Fibroblast of skin of right quadriceps (primary cell): ENCODE measurements around the gene ANKRD39.
A peak's percentile ranks its signal among the peaks of the same experiment; 100 is the strongest.

Source experiments
- DNase-seq: peaks from one replicate; pipeline ENCODE4 v3.0.0-alpha.2; 2013

The ANKRD39 gene

GRCh38 chr2:96887493-96888012 lies 29.7 kb upstream of the ANKRD39 start:
- no peak for DNase-seq

DNA sequence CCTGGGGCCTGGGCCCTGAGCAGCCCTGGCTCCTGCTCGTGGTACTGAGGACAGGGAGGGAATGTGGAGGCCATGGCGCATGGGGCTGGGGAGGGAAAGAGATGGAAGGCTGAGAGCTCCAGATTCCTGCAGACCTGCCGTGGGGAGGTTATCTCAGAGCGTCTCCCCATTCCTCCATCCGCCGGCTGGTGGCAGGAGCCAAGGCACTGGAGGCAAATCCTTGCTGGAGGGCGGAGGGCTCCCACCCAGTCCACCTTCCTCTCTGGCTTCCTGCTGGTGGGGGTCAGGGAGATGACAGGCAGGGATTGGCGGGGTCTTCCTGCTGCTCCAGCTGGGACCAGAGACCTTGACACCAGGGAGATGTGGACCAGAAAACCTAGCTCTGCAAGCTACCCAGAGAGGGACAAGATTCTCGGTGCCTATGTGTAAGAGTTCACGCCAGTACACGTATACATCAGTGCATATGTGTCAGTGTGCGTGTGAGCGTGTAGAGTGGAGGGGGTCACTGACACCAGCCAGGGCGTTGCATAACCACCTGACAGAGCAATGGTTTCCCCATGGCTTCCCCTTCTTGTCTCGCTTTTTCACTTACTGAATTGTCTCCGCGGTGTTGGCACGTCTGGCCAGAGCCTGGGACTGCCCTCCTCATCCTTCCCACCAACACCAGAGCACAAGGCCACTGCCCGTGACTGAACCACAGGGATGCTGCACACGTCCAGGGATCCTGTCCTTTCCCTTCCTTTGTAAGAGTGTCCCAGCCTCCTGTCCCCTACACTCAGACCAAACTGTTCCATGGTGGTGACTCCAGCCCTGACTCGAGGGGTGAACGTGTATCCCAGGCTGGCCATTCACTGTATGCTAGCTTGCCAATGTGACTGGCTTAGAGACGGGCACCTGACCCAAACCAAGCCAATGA lies 27.9 kb upstream of the ANKRD39 start:
- no peak for DNase-seq

DNA sequence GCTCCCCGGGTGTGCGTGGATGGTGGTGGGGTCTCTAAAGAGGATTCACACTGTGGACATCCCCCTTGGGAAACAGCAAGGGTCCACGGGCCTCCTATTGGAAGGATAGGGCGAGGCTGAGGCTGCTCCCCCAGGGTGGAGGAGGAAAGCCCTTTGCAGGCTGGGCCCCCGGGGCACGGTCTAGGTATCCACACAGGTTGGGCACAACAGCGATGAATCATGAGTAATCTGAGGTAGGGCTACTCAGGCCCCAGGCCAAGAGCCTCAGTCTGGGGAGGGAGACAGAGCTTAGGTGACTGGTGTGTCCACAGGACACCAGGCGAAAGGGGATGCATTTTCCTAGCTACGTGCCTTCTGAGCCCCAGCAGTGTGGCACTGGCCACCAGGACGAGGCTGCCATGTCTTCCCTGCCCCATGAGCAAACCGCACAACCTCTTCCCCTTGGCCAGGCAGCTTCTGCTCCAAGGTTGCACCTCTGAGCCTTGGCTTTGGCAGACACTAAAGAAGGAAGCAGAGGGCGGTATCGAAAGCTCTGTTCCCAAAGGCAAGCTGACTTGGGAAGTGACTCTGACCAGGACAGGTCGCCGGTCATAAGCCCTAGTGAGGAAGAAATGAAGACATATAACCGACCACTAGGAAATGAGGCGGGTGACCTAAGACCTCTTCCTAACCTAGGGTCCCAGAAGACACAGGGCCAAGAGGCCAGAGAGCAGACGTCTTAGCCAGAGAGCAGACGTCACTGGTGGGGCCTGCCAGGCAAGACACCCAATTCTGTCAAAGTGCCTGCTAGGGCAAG lies 26.7 kb upstream of the ANKRD39 start:
- no peak for DNase-seq

- no peak for DNase-seq
These were observed 25.5 kb upstream of the ANKRD39 start for GRCh38 chr2:96883306-96883705.

GRCh38 chr2:96882906-96883305 lies 25.1 kb upstream of the ANKRD39 start:
- no peak for DNase-seq

GRCh38 chr2:96882230-96882629 lies 24.4 kb upstream of the ANKRD39 start:
- no peak for DNase-seq

DNA sequence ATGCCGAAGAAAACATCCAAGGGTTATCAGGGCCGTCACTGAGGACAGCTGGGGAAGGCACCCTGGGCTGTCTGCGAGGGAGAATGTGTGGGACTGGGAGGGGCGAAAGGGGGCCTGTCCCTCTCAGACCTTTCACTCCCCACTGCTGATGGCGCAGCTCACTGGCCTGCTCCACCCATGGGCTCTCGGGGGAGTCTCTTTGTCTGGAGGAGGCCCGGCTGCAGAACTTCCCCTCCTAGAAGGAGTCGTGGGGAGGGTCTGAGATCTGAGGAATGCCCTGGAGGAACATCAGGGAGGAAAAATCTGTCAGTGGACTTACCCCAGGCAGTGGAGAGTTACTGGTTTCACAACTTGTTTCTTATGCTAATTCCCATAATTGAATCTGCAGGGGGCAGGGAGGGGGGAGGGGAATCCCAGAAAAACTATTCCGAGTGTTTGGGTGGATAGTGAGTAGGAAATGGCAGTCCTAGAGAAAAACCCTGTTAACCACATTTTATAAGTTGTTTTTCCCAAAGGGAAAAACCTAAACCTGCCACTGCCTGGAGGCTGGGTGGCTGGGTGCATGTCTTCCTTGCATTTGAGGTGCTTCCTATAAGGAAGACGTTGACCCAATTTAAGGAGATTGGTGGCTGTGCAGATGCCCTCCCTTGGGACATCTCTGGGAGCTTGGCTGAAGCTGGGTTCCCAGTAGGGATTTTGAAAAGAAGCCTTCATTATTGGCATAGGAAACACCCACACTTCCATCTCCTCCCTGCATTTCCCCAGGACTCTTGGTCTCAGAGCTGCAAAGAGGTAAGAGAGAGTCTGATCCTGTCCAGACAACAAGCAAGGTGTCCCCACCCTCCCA lies 23.8 kb upstream of the ANKRD39 start:
- no peak for DNase-seq

DNA sequence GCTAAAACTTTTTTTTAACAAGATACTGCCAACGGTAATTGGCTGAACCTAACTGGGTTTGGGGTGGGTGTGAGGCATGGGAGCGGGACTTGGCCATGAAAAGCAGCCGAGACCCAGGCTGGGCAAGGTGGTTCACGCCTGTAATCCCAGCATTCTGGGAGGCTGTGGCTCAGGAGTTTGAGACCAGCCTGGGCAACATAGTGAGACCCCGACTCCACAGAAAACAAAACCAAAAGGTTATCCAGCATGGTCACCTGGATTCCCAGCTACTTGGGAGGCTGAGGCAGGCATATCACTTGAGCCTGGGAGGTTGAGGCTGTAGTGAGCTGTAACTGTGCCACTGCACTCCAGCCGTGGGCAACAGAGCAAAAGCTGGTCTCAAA lies 23.1 kb upstream of the ANKRD39 start:
- DNase-seq = no peak

GRCh38 chr2:96879545-96880040 lies 21.8 kb upstream of the ANKRD39 start:
- no peak for DNase-seq

GRCh38 chr2:96878796-96879544 lies 21.2 kb upstream of the ANKRD39 start:
- DNase-seq = no peak

DNA sequence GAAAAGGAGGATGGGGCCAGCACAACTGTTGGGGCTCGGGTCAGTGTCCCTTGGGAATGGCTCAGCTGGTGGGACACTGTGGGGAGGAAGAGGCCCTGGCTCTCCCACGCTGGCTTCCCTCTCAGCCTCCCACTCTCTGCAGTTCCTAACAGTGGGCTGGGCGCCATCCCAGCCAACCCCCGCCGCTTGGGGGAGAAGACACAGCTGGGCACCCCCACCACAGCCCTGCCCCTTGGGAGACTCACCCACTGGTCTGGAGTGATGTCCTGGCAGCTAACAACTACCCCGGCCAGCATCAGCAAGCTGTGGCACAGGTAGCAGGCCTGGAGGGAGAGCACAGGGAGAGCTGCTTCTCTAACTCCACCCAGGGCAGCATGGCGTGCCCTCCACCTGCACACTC lies 20.4 kb upstream of the ANKRD39 start:
- DNase-seq = no peak

GRCh38 chr2:96877631-96878092 lies 19.8 kb upstream of the ANKRD39 start:
- DNase-seq = no peak

- DNase-seq = no peak
These were observed 19.2 kb upstream of the ANKRD39 start for GRCh38 chr2:96877042-96877451.

DNA sequence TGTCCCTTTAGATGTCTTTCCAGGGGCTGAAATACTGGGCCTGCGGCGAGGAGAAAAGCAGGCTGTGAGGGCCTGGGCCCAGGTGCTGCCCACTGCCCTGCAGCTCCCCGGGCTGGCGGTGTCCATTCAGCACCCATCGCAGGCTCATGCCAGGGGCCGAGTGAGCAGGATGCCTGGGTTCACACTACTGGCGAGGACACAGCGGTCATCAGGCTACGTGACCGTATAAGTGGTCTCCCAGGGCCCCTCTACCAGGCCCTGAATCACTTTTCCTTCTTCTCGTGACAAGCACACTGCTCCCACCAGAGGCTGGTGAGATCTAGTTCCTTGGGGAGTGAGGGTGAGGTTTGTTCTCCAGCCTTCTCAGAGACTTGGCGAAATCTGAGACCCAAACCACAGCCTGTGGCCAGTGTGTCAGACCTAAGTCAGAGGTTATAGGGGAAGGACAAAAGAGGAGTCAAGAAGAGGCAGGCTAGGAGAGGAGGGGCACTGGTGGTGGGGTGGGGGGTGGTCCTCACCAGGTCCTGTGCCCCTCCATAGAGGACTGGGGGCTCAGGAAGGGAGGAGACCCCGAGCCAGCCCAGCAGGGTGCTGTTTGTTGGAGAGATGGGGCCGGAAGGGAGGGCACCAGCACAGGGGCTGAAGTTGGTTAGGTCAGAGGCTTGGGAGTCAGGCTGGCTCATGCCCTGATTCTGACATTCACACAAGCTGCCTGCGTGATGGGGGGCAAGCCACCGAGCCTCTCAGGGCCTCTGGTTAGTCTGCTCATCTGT lies 18.6 kb upstream of the ANKRD39 start:
- DNase-seq = peak; percentile 48

GRCh38 chr2:96875498-96876268 lies 17.9 kb upstream of the ANKRD39 start:
- no peak for DNase-seq

DNA sequence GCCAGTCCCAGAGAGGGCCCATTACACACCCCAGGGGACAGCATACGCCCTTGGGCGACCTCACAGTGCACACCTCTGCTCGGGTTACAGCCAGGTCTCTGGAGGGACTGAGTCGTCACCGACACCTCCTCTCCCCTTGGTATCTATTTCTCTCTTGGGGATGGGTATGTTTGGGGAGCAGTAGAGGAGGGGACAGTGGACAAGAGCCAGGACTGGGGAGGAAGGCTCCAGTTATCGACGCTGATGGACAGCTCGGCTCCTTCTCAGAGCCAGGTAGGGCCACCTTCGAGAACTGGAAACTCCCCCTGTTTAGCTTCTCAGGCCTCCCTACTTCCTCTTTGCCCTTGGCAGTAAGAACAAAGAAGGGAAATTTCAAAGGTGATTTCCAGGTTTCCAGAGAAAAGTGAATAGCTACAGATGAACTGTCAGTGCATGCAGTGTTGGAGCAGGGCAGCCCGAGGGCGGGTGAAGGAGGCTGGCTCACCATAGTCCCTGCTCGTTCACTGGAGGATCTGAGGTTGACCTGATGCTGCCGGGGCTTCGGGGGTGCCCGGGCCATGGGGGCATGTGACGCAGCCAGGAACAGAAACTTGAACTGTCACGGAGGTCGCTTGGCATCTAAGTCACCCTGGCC lies 16.5 kb upstream of the ANKRD39 start:
- DNase-seq = no peak

GRCh38 chr2:96873651-96874096 lies 15.9 kb upstream of the ANKRD39 start:
- no peak for DNase-seq

DNA sequence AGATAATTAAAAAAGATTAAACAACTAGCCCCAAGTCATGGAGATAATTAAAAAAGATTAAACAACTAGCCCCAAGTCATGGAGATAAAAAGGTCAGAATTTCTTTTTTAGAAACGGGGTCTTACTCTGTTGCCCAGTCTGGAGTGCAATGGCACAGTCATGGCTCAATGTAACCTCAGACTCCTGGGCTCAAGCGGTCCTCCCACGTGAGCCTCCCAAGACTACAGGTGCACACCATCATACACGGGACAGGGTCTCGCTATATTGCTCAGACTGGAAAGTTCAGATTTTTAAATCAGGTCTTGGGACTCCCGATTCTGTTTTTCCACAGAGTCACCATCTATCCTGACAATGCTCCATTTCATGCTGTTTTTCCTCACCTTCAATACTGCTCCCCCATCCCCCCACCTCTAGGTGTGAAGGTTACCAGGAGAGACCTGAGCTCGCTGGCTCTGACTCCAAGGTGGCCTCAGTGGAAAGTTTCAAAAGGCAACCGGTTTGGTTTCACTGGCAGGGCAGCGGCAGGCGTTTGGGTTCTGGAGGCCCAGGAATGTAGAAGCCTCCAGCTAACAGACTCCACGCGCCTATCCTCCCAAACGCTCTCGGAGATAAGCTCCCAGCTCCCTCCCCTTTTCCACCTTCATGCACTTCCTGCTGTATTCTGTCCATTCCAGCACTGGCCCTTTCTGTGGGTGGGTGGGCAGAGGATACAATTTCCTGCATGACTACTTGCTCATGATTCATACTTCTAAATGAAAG lies 15.0 kb upstream of the ANKRD39 start:
- DNase-seq = peak; percentile 33
